ENCODE results near the gene DDN. TPM values are rescaled to one million over a fixed set of nuclear protein-coding genes. Genes with fewer than 3 reads are reported as not detected.

Gene DDN
- polyA plus RNA-seq (ENCODE audit: insufficient read length in 4 of 4), result 100 to 1,000 TPM in 1 of 4 donors, 10 to 100 TPM in 3; 85.8 to 111 (median 89.4) TPM

DNA sequence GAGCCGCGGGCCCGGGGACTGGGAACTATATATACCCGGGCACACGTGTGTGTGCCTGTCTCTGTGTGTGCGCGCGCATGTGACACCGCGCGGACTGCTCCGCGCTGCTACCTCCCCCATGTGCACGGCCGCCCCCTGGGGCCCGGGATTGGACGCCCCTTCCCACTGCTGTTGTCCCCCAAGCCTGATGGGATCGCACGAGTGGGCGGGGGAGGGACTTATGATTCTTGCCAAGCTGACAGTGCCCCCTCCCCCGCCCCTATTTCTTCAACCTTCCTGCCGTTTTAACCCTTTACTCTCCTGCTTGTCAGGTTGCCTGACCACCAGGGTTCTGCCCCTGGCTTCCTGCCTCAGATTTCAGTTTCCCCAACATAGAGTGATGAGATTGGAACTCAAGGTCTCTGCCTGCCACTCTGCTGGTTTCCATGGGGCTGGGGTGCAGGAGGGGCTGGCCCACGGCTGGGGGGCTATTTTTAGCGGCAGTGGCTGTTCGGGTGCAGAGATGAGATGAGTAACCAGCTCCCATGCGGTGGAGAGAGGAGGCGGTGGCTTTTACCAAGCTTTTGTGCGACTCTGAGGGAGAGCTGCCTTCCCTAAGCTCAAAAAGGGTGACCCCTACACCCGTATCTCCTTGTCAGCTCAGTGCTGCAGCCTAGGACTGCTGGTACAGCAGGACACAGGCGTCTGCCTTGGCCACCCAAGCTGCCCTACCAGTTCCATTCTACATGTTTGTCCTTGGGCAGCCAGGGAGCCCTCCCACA is at the start of gene DDN:
Gene DDN, minus strand, starts transcription at position 5 of the 761 bp plus-strand sequence. CDS start 88 bp downstream, outside the sequence.
- DNase-seq (ENCODE audit: low read depth in 4 of 4, low spot score in 3 of 4), result no peak

DNA sequence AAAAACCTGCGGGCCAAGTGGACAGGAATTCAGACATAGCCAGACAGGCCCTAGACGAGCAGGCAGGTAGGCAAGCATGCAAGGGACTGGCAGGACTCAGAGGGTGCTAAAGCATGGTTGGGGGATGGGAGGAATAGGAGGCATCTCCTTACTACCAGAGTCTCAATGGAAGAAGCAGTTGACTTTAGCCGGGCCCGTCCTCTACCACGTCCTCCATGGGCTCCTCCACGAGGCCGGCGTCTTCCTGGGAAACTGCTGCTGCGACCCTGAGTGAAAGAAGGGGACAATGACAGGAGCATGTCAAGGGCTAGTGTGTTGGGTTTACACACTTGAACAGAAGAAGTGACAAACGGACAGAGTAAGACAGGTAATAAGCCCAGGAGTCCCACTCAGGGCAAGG is 49.8 kb upstream of the DDN start:
- DNase-seq (ENCODE audit: low read depth in 4 of 4, low spot score in 3 of 4), result no peak

DNA sequence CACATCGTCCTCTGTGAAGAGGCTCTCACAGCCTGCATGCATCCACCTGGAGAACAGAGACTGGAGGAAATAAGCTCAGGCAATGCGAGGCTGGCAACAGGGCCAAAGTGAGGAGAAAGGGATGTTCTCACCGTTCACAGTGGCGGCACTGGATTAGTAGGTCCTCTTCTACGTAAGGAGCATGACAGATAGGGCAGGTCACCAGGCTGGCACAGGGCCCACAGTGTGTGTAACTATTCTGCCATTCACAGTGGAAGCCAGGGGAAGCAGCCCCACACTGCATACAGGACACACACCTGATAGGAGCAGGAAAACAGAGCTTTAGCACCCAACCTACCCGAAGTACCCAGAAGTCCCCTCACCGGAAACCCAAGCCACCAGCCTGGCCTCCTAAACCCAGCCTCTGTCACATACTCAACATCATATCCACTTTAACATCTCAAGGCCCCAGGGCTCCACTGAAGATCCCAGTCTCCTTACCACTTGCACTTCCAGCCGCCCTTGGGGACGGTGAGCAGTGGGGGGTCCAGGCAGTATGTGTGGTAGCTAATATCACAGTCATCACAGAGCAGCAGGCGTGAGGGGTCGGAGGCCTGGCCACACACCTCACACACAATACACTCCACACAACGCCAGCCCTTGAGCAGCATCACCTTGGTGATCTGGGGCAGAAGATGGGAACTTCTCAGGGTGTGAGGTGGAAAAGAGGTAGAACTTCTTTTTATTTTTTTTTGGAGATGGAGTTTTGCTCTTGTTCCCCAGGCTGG is 47.1 kb upstream of the DDN start:
- DNase-seq (ENCODE audit: low read depth in 4 of 4, low spot score in 3 of 4), result no peak

DNA sequence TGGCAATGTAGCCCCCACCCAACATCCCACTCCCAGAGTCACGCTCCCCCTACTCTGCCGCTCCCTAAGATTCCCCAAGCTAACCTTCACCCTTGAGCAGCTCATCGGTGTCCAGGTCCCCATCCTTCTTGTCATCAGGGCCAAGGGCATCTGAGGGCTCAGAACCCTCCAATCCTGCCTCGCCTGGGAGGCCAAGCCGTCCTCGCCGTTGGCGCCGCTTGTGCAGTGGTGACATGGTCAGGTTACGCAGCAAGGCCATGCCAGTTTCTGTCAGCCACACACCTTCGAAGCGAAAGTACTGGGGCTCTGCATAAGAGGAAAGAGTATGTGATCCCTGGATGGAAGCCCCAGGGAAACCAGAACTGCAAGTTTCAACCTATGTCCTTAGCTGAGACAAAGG is 45.5 kb upstream of the DDN start:
- no peak for DNase-seq (ENCODE audit: low read depth in 4 of 4, low spot score in 3 of 4)

DNA sequence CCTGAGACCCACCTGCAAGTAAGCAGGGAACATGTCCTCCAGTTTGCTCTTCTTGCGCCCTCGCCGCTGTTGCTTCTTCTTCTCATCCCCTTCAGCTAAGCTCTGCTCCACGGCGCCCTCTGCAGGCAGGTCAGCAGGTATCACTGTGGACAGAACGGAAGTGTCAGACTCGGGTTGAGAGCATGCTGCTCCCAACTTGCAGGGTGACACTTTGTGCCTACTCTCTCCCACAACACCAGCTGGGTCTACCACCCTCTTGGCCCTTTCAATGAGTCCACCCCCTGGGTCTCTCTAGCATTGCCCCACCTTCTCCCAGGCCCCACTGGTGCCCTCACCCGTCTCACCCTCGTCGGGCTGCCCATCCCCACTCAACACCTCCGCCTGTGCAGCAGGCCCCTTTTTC is 44.7 kb upstream of the DDN start:
- no peak for DNase-seq (ENCODE audit: low read depth in 4 of 4, low spot score in 3 of 4)

DNA sequence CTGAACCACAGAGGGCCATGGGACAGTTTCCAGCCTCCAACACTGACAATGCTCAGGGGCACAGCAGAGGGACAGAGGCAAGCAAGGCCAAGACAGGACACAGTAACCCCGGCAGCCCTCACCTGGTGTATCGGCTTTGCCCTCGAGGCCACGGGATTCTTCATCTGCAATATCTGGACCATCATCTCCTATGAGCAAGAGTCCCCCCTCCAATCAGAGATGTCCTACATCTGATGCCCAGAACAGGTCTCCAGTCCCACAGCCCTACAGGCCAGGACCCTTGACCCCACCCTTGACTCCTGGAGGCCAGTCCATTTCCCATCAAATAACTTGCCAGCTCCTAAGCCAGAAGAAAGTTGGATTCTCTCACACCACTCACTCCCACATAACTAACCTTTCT is 44.1 kb upstream of the DDN start:
- DNase-seq (ENCODE audit: low read depth in 4 of 4, low spot score in 3 of 4), result no peak

DNA sequence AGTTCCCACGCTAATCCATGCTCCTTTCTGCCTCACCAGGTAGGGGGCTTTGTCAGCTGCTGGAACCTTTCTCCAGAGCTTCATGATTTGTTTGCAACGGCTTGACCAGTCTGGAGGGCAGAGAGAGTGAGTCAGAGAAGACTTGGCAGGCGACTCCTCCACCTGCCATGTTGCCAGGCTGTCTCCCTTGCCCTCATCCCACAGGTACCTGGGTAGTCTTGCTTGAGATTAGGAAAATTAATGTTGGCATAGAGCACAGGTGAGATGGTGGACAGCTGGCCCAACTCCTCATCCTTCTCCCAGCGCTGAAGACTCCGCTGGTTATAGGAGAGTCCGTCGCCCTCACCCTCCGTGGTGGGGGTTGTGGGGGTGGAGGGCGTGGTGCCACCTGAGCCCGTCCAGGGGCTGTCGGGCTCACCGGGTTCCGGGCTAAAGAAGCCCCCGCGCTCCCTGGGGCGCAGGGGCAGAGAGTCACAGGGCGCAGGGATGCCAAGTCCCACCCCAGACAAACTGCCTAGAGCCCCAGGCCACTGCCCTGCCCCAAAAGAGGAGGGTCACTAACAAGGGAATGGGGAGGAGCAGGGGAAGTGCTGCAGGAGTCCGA is 42.8 kb upstream of the DDN start:
- DNase-seq (ENCODE audit: low read depth in 4 of 4, low spot score in 3 of 4), result no peak

DNA sequence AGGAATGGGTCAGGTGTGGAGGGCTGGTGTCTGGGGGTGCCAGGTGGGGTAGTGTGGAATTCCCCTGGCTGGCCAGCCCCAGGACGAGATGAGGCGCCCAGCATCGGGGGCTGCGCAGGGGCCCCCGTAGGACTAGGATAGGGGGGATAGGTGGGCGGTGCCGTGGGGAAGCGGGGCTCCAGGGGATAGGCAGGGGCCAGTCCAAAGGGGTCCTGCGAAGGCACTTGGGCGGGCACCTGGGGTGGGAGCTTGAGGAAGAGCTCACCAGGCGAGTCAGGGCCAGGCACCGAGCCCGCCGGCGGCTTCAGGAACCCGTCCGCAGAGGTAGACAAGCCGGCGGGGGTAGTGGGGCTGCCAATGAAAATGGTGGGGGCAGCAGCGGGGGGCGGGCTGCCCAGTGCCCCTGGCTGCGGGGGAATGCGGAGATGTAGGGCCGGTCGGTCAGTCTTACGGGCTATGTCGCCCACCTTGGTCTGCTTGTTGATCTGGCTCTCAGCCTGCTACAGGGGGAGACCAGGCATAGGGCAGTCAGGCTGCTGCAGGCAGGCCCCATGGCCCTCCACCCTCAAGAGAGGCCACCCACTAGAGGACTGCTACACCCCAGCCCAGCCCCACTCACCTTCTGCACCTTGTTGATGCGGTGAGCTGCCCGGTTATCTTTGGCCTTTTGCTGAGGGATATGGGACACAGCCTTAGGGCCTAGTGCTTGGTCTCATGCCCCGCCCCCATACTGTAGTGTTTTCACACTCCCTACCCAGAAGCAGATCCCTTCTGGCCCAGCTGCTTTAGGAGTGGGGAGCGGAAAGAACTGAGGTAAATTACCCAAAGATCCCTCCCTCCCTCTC is 42.1 kb upstream of the DDN start:
- no peak for DNase-seq (ENCODE audit: low read depth in 4 of 4, low spot score in 3 of 4)

DNA sequence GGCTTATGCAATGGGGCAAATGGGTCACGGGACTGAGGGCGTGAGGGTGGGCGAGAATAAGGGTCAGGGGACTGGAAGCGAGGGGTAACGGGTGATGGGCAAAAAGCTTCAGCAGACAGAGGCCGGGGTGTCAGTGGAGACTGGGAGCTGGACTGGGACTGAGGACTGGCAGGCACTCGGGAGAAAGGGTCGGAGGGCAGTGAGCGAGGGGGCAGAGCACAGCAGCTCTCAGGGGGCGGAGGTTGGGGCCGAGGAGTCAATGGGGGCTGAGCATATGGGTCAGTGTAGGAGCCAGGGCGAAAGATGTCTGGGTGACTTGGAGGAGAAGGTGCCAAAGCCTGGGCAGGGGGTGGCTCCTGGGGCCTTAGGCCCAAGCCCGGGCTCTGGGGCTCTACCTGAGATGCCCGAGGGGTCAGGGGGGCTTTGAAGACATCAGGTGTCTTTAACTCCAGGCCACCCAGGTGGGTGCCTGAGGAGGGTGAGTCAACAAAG is 41.2 kb upstream of the DDN start:
- DNase-seq (ENCODE audit: low read depth in 4 of 4, low spot score in 3 of 4), result no peak

DNA sequence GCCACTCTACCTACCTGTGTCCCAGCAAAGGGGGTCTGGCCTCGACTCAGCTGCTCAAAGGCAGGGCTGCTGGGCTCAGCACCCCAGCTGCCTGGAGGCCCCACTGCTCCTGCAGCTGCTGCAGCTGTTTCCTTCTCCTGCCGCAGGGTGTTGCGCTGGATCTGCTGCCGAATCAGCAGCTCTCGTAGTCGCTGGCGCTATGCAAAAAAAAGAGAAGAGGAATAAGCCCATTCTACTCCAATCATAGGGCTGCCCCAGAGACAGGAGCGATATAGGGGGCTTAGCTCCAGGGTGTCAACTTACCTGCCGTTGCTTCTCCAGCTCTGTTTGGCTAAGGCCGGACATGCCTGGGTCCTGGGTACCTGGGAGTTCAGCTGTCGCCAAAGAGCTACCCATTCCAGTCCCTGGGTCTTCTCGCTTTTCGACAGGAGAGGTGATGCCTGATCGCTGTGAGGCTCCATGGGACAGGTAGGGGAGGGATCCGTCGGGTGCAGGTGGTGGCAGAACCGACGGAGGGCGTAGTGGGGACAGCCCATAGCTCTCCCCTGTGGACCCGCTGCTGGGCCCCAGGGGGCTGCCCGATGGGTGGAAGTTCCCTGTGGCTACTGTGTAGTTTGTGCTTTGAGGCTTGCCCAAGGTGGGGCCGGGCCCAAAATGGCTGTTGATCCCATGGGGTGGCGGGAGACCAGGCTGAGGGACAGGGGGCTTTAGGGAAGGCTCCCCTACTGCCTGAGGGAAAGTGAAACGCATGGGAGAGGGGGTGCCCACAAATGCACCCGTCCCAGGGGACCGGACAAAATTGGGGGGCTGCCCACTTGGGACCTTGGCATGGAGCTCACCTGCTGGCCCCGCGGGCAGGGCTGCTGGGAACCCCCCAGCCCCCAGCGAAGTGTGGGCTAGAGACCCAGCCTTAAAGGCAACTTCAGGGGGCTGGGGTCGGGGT is 40.5 kb upstream of the DDN start:
- DNase-seq (ENCODE audit: low read depth in 4 of 4, low spot score in 3 of 4), result no peak

DNA sequence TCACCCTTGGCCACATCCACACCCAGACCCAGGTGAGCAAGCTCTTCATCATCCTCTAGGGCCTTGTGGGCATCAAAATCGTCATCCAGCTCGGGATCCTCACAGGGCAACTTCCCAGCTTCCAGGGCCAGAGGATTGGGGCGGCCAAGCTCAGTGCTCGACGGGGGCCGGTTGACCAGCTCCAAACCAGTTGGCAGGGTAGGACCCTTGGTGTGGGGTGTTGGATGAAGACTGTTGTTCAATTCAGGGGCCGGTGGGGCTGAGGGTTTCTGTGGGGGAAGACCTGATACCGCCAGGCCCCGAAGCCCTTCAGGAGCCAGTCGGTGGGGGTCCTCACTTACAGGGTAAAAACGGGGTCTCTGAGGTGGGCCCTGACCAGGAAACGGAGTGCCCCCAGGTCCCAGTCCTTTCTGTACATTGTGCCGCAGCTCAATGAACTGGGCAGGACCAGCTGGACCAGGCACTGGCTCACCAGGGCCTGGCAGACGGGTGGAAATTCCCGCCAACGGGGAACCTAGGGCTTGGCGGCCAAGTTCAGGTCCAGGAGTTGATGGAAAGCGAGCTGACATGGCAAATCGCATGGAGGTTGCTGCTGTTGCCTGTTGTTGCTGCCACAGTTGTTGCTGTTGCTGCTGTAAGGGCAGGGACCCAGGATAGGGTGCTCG is 39.2 kb upstream of the DDN start:
- DNase-seq (ENCODE audit: low read depth in 4 of 4, low spot score in 3 of 4), result no peak

DNA sequence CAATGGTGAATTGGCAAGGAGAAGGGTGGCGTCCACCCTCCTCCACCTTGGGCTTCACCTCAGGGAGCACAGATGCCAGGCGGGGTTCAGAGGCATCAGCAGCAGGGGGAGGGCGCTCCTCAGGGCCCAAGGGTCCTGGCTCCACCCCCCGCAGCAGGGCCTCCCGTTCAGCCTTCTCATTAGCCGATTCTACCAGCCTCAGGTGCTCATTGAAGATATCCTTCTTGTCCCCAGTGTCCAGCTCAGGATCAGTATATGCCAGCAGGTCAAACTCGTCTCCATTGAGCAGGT is 38.7 kb upstream of the DDN start:
- DNase-seq (ENCODE audit: low read depth in 4 of 4, low spot score in 3 of 4), result no peak

DNA sequence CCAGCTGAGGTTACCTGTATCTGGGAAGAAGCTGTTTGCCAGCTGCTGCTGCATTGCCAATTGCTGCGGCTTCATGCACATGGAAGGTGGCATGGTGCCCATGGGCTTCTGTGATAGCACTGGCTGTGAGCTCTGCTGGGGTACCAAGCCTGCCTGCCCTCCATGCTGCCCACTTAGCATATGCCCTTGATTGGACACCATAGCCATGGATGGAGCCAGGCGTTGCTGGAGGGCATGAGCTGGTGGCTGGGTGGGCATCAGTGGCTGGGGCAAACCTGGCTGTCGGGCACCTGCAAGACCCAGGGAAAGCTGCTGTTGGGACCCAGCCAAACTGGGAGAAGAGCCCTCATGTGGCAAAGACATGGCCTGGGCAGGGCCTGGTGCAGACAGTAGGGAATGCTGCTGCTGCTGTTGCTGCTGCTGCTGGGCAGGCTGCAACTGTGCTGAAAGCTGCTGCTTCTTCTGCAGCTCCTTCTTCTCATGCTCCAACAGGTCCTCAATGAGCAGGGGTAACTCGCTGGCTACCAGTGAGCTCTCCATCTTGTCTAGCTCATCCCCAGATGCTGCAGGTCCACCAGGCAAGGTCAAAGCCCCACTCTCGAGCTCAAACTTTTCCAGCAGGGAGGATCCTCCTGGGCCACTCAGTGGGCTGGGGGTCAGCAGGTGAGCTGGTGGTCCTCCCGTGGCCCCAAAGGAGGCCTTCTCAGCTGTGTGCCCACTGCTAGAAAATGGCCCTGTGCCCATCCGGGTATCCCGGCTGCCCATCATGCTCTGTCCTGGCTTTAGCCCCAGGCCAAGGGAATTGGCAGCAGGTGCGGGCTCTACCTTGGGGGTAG is 38.2 kb upstream of the DDN start:
- no peak for DNase-seq (ENCODE audit: low read depth in 4 of 4, low spot score in 3 of 4)

DNA sequence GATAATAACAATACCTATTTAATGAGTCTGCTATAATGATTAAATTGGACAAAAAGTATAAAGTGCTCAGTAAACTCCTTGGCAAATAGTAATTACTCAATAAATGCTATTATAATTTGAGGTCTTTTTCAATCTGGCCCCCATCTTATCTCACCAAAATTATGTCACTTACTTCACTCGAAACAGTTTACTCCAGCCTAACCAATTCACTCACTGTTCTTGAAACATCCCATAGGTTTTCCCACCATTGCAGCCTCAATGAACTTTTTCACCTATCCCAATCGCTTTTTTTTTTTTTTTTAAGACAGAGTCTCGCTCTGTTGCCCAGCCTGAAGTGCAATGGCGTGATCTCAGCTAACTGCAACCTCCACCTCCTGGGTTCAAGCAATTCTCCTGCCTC is 36.9 kb upstream of the DDN start:
- DNase-seq (ENCODE audit: low read depth in 4 of 4, low spot score in 3 of 4), result no peak

DNA sequence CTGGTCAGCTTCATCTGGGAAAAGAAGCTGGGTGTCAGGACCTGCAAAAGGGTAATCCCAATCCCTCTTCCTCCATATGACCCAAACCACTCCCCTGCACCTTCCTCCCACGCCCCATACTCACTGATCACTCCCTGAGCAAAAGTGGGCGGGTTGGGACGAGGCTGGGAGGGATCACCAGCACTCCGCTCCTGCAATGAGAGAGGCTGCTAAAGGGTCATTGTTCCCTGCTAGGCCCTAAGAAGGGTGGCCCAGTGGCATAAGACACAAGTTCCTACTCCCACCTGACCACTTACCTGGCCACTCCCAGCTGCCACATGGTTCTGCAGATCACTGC is 35.1 kb upstream of the DDN start:
- no peak for DNase-seq (ENCODE audit: low read depth in 4 of 4, low spot score in 3 of 4)

DNA sequence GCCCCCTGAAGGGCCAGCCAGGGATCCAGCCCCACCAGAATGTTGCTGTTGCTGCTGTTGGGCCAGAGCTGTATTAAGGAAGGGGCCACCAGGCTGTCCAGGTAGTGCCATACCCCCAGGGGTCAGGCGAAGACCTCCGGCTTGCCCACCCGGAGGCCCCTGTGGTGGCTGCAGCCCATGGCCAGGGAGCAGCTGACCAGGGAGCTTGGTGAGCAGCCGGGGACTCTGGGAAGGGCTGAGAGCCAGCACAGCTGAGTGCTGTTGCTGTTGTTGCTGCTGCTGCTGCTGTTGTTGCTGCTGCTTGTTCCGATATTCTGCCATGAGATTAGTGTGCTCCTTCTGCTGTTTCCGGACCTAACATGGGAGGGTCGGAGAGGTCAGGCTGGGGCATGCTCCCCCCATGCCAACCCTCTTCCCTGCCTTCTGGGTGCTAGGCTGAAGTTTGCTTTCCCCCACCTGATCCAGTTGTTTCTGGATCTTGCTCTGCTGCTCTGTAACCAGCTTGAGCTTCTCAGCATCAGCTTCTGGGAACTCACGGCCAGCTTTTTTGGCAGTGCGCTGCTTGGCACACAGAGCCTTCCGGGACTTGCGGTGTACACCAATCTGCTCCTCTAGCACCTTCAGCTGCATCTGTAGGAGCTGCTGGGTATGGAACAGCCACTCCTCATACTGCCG is 34.6 kb upstream of the DDN start:
- no peak for DNase-seq (ENCODE audit: low read depth in 4 of 4, low spot score in 3 of 4)

DNA sequence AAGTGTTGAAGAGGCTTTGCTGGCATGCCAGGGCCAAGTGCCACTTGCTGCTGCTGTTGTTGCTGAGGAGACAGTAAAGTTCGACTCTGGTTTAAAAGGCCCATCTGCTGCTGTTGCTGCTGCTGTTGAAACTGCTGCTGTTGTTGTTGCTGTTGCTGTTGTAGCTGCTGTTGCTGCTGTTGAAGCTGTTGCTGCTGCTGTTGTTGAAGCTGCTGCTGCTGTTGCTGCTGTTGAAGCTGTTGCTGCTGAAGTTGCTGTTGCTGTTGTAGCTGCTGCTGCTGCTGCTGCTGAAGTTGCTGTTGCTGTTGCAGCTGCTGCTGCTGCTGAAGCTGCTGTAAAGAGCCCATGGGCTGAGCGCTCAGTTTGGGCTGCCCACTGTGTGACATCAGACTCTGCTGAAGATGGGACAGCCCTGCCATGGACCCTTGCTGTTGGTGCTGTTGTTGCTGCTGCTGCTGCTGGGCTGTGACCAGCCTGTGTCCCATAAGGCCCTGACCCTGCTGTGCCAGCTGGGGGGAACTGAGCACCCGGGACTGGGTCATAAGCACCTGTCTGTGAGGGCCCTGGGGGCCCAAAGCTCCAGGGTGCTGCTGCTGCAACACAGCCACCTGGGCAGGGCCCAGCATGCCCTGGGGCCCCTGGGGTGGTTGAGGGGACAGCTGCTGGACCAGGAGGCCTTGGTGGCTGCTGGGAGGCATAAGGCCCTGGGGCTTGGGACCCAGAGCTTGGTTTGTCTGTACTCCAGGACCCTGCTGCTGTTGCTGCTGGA is 33.7 kb upstream of the DDN start:
- DNase-seq (ENCODE audit: low read depth in 4 of 4, low spot score in 3 of 4), result no peak
